Measurements from ENCODE around the gene ADTRP.

- TF ChIP-seq MLLT1 (IDR thresholded peaks at IDR 0.05), result no peak
- TF ChIP-seq CTCF (IDR thresholded peaks at IDR 0.05 in 2 of 3, conservative IDR thresholded peaks at IDR 0.05 in 1 of 3; ENCODE audit: control insufficient read depth in 2 of 3, extremely low read depth in 1 of 3, insufficient read depth in 1 of 3, low read depth in 3 of 3, low read length in 3 of 3), result no peak
- no peak for TF ChIP-seq NR2C2 (IDR thresholded peaks at IDR 0.05; ENCODE audit: borderline replicate concordance, control insufficient read depth, insufficient read length, low read depth)
- no peak for TF ChIP-seq RB1 (IDR thresholded peaks at IDR 0.05; ENCODE audit: borderline replicate concordance)
- TF ChIP-seq JUNB (IDR thresholded peaks at IDR 0.05), result no peak
- no peak for TF ChIP-seq SRF (IDR thresholded peaks at IDR 0.05; ENCODE audit: low read depth in 2 of 2, low read length in 2 of 2)
- no peak for TF ChIP-seq POLR2AphosphoS5 (IDR thresholded peaks at IDR 0.05; ENCODE audit: low read length)
- TF ChIP-seq CREM (IDR thresholded peaks at IDR 0.05; ENCODE audit: low read depth), result no peak
Measured at GRCh38 chr6:11820821-11821220, 42.2 kb upstream of the ADTRP start.
